HL-60 (cell line): Measurements from ENCODE around the gene GYG1.

ENCODE experiments used
- GABPA ChIP-seq: IDR thresholded peaks from 2 replicates; pipeline ENCODE4 v1.6.1; 2012; ENCODE audit warnings: low read depth
- POLR2AphosphoS5 ChIP-seq: IDR thresholded peaks from 2 replicates; pipeline ENCODE4 v1.6.1; 2012; ENCODE audit warnings: low read depth
- SPI1 ChIP-seq: IDR thresholded peaks from 2 replicates; pipeline ENCODE4 v1.6.1; 2012; ENCODE audit warnings: low read depth, mild to moderate bottlenecking, borderline replicate concordance
- TF ChIP-seq, protein P1 (sequence below): IDR thresholded peaks from one replicate; pipeline ENCODE4 v1.5.1; 2011; ENCODE audit warnings: low read length, control low read depth, inconsistent platforms; ENCODE audit not compliant: insufficient read depth

DNA sequence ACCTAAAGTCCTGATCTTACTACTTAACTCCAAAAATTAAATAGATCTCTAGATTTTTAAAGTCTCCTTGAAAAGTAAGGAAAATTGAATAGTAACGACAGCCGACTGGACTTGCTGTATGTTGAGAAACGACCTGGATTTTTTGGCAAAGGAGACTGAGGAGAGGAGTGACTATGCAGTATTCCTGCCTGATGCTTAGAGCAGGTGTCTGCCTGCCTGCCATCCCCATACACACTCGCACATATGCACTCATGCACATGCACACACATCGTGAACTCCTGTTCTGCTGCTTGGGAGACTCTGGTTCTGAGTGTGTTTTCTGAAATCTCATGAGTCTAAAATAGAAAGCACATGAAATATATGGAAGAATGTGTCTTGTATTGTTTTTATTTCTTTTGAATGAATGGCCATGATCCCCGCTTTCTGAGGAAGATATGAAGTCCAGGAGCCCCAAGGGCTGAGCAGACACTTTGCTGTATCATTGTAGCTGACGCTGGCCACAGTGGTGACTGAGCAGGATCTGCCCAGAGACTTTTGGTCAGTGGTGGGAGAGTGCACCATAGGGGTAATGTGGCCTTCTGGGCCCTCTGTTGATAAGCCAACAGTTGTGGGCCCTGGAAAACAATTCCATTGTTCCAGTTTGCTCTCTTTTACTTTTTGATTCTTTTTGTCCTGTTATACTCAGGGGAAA lies 16.4 kb downstream of the GYG1 start:
- TF ChIP-seq, protein P1, sequence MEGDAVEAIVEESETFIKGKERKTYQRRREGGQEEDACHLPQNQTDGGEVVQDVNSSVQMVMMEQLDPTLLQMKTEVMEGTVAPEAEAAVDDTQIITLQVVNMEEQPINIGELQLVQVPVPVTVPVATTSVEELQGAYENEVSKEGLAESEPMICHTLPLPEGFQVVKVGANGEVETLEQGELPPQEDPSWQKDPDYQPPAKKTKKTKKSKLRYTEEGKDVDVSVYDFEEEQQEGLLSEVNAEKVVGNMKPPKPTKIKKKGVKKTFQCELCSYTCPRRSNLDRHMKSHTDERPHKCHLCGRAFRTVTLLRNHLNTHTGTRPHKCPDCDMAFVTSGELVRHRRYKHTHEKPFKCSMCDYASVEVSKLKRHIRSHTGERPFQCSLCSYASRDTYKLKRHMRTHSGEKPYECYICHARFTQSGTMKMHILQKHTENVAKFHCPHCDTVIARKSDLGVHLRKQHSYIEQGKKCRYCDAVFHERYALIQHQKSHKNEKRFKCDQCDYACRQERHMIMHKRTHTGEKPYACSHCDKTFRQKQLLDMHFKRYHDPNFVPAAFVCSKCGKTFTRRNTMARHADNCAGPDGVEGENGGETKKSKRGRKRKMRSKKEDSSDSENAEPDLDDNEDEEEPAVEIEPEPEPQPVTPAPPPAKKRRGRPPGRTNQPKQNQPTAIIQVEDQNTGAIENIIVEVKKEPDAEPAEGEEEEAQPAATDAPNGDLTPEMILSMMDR = no peak
- TF ChIP-seq GABPA (no peak), POLR2AphosphoS5 (no peak), SPI1 (no peak)
